Thoracic aorta (tissue), 2 donors: ENCODE results near the gene TNIK. TPM values are rescaled to one million over a fixed set of nuclear protein-coding genes. Genes with fewer than 3 reads are reported as not detected.

ENCODE experiments used
- ATAC-seq: fragments of 150-250 bp; one replicate; pipeline ENCODE4 v1.8.0; 2017; ENCODE audit warnings: low read depth; ENCODE audit not compliant: insufficient number of reproducible peaks, low FRiP score
- DNase-seq: peaks from one replicate; pipeline ENCODE4 v3.0.0-alpha.2; 2020; ENCODE audit warnings: low spot score
- H3K27ac ChIP-seq, 2 donors: fragments of 200-600 bp; sonication (generic); 1 replicate in 1 of 2; 2 replicates in 1 of 2; pipeline ENCODE4 v1.5.1; 2016; ENCODE audit warnings: mild to moderate bottlenecking in 2 of 2, moderate library complexity in 2 of 2
- H3K27me3 ChIP-seq: fragments of 200-600 bp; sonication (generic); replicated peaks from 2 replicates; pipeline ENCODE4 v1.6.0; 2016; ENCODE audit warnings: mild to moderate bottlenecking; ENCODE audit not compliant: insufficient read depth
- H3K36me3 ChIP-seq: fragments of 200-600 bp; sonication (generic); one replicate; pipeline ENCODE4 v1.5.1; 2016
- H3K4me1 ChIP-seq, 2 donors: fragments of 200-600 bp; sonication (generic); 1 replicate in 1 of 2; 2 replicates in 1 of 2; pipeline versions ENCODE4 v1.5.1 to v1.6.0; 2016; ENCODE audit warnings: low read depth in 2 of 2, mild to moderate bottlenecking in 1 of 2; ENCODE audit not compliant: control insufficient read depth in 1 of 2
- H3K4me3 ChIP-seq: fragments of 200-600 bp; sonication (generic); 2 replicates; pipeline ENCODE4 v1.5.1; 2016; ENCODE audit warnings: mild to moderate bottlenecking
- H3K9me3 ChIP-seq: fragments of 200-600 bp; sonication (generic); 2 replicates; pipeline ENCODE4 v1.5.1; 2016
- CTCF ChIP-seq: fragments of 200-600 bp; sonication (generic); IDR thresholded peaks from one replicate; pipeline ENCODE4 v1.5.1; 2019; ENCODE audit warnings: antibody characterized with exemption
- total RNA-seq, 2 donors: library from RNA; depleted of rRNA; stranded (reverse); fragments of >200 nt; gene quantifications; one replicate each; pipeline versions ENCODE4 v1.1.0 to v1.2.3, GENCODE V29; 2016

Gene TNIK
- total RNA-seq, 2 donors from 2014 or later = 18.3 to 21.7 TPM

- H3K4me1 ChIP-seq = peaks cover 32 to 46% of the 10 kb centered on the region in 2 donors
Measured at GRCh38 chr3:171261487-171261886, 198.7 kb downstream of the TNIK start.

GRCh38 chr3:171260899-171261298 lies 199.3 kb downstream of the TNIK start:
- Histone ChIP-seq H3K4me1 (peaks cover 26 to 40% of the 10 kb centered on the region in 2 donors), H3K27ac (no peak overlapping the region), H3K36me3 (no peaks in the 10 kb centered on the region), H3K9me3 (no peaks in the 10 kb centered on the region), H3K27me3 (no peaks in the 10 kb centered on the region), H3K4me3 (no peak overlapping the region)
- no peak for TF ChIP-seq CTCF
- ATAC-seq (no peak), DNase-seq (no peak)

More at GRCh38 chr3:171261487-171261886, 198.7 kb downstream of the TNIK start:
- H3K4me3 ChIP-seq = no peak overlapping the region
- no peaks in the 10 kb centered on the region for H3K9me3 ChIP-seq
- ATAC-seq (no peak), DNase-seq (no peak)
- H3K36me3 ChIP-seq = no peaks in the 10 kb centered on the region
- H3K27me3 ChIP-seq = no peaks in the 10 kb centered on the region
- no peak for TF ChIP-seq CTCF
- H3K27ac ChIP-seq = peak overlapping the region in 1 of 2 donors; percentile 23

- DNase-seq (no peak), ATAC-seq (no peak)
- Histone ChIP-seq H3K4me3 (no peak overlapping the region), H3K4me1 (peaks cover 23 to 36% of the 10 kb centered on the region in 2 donors), H3K27ac (no peak overlapping the region), H3K9me3 (no peaks in the 10 kb centered on the region), H3K36me3 (no peaks in the 10 kb centered on the region), H3K27me3 (no peaks in the 10 kb centered on the region)
- TF ChIP-seq CTCF = no peak
Measured at GRCh38 chr3:171260466-171260865, 199.7 kb downstream of the TNIK start.

GRCh38 chr3:171258316-171258715 lies 201.9 kb downstream of the TNIK start:
- ATAC-seq (no peak), DNase-seq (no peak)
- Histone ChIP-seq H3K4me1 (peaks cover 23 to 35% of the 10 kb centered on the region in 2 donors), H3K27me3 (no peaks in the 10 kb centered on the region), H3K27ac (no peak overlapping the region), H3K36me3 (no peaks in the 10 kb centered on the region), H3K9me3 (no peaks in the 10 kb centered on the region), H3K4me3 (no peak overlapping the region)
- TF ChIP-seq CTCF = no peak

- Histone ChIP-seq H3K27me3 (no peaks in the 10 kb centered on the region), H3K27ac (no peak overlapping the region), H3K4me1 (peaks cover 23 to 30% of the 10 kb centered on the region in 2 donors), H3K4me3 (no peak overlapping the region), H3K9me3 (no peaks in the 10 kb centered on the region), H3K36me3 (no peaks in the 10 kb centered on the region)
- TF ChIP-seq CTCF = no peak
- DNase-seq (no peak), ATAC-seq (no peak)
Measured at GRCh38 chr3:171257251-171258203, 202.7 kb downstream of the TNIK start.
